Panc1 (cell line): ENCODE measurements around the gene KCNMA1.

Experiments
- POLR2AphosphoS5 ChIP-seq: IDR thresholded peaks from 2 replicates; pipeline ENCODE4 v1.6.1; 2012; ENCODE audit warnings: mild to moderate bottlenecking, low read depth, low read length, moderate library complexity
- TF ChIP-seq, protein P1 (sequence below): fragments of 450-650 bp; IDR thresholded peaks from 2 replicates; pipeline ENCODE4 v1.5.1; 2017; ENCODE audit warnings: mild to moderate bottlenecking
- TF ChIP-seq, protein P2 (sequence below), 2 experiments: IDR thresholded peaks; 2 replicates each; pipeline ENCODE4 v1.6.1; 2011 to 2012; ENCODE audit warnings: low read depth in 2 of 2, control low read depth in 1 of 2, low read length in 1 of 2, mild to moderate bottlenecking in 1 of 2, moderate library complexity in 1 of 2; ENCODE audit not compliant: insufficient read depth in 1 of 2

DNA sequence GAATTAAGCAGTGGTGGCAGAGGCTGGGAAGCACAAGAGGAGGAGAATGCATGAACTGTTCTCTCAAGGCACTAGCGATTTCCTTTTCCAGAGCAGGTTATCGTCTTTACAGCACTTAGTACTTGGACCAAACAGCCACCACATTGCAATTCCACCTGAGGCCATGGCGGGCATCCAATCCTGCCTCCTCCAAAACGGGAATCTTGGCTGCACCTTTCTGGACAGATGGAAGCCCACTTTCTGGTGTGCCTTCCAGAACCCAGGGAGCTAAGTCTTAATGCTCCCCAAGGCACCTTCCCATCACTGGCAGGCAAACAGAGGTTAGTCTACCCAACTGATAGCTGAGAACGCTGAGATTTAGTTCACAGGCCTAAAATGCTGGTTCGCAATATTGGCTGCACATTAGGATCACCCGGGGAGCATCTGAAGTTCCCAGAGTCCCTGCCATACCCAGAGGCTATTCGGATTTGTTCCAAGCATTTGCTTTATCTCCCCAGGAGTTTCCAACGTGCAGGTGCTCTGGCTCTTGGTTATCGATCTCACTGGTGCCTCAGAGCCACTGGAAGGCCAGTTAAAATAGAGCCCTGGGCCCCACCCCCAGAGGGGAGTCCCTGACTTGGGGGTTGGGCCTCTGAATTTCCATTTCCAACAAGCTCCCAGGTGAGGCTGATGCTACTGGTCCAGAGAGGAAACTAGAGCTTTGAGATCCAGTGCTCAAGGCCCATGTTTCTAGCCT, 62.2 kb downstream of the KCNMA1 start:
- no peak for TF ChIP-seq POLR2AphosphoS5
- TF ChIP-seq, protein P1, sequence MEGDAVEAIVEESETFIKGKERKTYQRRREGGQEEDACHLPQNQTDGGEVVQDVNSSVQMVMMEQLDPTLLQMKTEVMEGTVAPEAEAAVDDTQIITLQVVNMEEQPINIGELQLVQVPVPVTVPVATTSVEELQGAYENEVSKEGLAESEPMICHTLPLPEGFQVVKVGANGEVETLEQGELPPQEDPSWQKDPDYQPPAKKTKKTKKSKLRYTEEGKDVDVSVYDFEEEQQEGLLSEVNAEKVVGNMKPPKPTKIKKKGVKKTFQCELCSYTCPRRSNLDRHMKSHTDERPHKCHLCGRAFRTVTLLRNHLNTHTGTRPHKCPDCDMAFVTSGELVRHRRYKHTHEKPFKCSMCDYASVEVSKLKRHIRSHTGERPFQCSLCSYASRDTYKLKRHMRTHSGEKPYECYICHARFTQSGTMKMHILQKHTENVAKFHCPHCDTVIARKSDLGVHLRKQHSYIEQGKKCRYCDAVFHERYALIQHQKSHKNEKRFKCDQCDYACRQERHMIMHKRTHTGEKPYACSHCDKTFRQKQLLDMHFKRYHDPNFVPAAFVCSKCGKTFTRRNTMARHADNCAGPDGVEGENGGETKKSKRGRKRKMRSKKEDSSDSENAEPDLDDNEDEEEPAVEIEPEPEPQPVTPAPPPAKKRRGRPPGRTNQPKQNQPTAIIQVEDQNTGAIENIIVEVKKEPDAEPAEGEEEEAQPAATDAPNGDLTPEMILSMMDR, result no peak
- TF ChIP-seq, protein P2, sequence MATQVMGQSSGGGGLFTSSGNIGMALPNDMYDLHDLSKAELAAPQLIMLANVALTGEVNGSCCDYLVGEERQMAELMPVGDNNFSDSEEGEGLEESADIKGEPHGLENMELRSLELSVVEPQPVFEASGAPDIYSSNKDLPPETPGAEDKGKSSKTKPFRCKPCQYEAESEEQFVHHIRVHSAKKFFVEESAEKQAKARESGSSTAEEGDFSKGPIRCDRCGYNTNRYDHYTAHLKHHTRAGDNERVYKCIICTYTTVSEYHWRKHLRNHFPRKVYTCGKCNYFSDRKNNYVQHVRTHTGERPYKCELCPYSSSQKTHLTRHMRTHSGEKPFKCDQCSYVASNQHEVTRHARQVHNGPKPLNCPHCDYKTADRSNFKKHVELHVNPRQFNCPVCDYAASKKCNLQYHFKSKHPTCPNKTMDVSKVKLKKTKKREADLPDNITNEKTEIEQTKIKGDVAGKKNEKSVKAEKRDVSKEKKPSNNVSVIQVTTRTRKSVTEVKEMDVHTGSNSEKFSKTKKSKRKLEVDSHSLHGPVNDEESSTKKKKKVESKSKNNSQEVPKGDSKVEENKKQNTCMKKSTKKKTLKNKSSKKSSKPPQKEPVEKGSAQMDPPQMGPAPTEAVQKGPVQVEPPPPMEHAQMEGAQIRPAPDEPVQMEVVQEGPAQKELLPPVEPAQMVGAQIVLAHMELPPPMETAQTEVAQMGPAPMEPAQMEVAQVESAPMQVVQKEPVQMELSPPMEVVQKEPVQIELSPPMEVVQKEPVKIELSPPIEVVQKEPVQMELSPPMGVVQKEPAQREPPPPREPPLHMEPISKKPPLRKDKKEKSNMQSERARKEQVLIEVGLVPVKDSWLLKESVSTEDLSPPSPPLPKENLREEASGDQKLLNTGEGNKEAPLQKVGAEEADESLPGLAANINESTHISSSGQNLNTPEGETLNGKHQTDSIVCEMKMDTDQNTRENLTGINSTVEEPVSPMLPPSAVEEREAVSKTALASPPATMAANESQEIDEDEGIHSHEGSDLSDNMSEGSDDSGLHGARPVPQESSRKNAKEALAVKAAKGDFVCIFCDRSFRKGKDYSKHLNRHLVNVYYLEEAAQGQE (IDR thresholded peaks at IDR 0.05; ENCODE audit: insufficient read depth in 1 of 2, low read depth in 2 of 2, low read length in 1 of 2), result no peak
